Spleen (tissue), 11 donors: Measurements from ENCODE around the gene LRP1-AS. TPM values are rescaled to one million over a fixed set of nuclear protein-coding genes. Genes with fewer than 3 reads are reported as not detected.

Source experiments
- DNase-seq: peaks from one replicate; pipeline ENCODE4 v3.0.0-alpha.2; 2020
- H3K27ac ChIP-seq, 8 donors: fragments of 200-600 bp; sonication (generic) in 7 of 8; 1 replicate in 4 of 8; 2 replicates in 4 of 8; pipeline versions ENCODE4 v1.5.0 to v1.8.0; 2016 to 2021; ENCODE audit warnings: inconsistent platforms in 4 of 8, mild to moderate bottlenecking in 4 of 8, moderate library complexity in 1 of 8
- H3K27me3 ChIP-seq, 7 donors: fragments of 200-600 bp; sonication (generic) in 6 of 7; replicated peaks in 1 of 7; 1 replicate in 4 of 7; 2 replicates in 3 of 7; pipeline versions ENCODE4 v1.5.0 to v1.8.0; 2016 to 2021; ENCODE audit warnings: inconsistent platforms in 3 of 7, mild to moderate bottlenecking in 1 of 7
- H3K36me3 ChIP-seq, 6 donors: fragments of 200-600 bp; sonication (generic) in 5 of 6; 1 replicate in 4 of 6; 2 replicates in 2 of 6; pipeline versions ENCODE4 v1.5.0 to v1.8.0; 2016 to 2021; ENCODE audit warnings: inconsistent platforms in 2 of 6
- H3K4me1 ChIP-seq, 6 donors: fragments of 200-600 bp; sonication (generic) in 5 of 6; 1 replicate in 3 of 6; 2 replicates in 3 of 6; pipeline versions ENCODE4 v1.5.0 to v1.8.0; 2016 to 2021; ENCODE audit warnings: inconsistent platforms in 3 of 6
- H3K4me3 ChIP-seq, 8 donors: fragments of 200-600 bp; sonication (generic) in 7 of 8; 1 replicate in 4 of 8; 2 replicates in 4 of 8; pipeline versions ENCODE4 v1.5.0 to v1.8.0; 2016 to 2021; ENCODE audit warnings: inconsistent platforms in 4 of 8, mild to moderate bottlenecking in 4 of 8, moderate library complexity in 2 of 8
- H3K9me3 ChIP-seq, 8 donors: fragments of 200-600 bp; sonication (generic) in 7 of 8; 1 replicate in 4 of 8; 2 replicates in 4 of 8; pipeline versions ENCODE4 v1.5.0 to v1.8.0; 2016 to 2021; ENCODE audit warnings: inconsistent platforms in 4 of 8
- CTCF ChIP-seq, 11 experiments: fragments of 200-600 bp in 7 of 11; fragments of 450-650 bp in 4 of 11; sonication (generic) in 4 of 11; IDR thresholded peaks in 8 of 11; conservative IDR thresholded peaks in 3 of 11; 1 replicate in 7 of 11; 2 replicates in 4 of 11; pipeline versions ENCODE4 v1.4.0 to v1.8.0; 2016 to 2021; ENCODE audit warnings: antibody characterized with exemption in 11 of 11, inconsistent platforms in 4 of 11, mild to moderate bottlenecking in 1 of 11
- POLR2A ChIP-seq, 3 donors: fragments of 450-650 bp; IDR thresholded peaks; one replicate each; pipeline ENCODE4 v1.5.1; 2017; ENCODE audit warnings: antibody characterized with exemption in 3 of 3, mild to moderate bottlenecking in 1 of 3
- POLR2AphosphoS5 ChIP-seq, 3 donors: sonication (generic); formaldehyde crosslinking; IDR thresholded peaks; one replicate each; pipeline ENCODE4 v1.5.1; 2017; ENCODE audit warnings: antibody characterized with exemption in 3 of 3
- WGBS, 5 donors: extraction: QIAGEN DNeasy Blood & Tissue Kit in 3 of 5; methylation state at CpG; one replicate each; pipeline versions ENCODE4 v1.1.5 to v1.1.7; 2013 to 2018; 5-methylcytosine and 5-hydroxymethylcytosine counted together
- intact Hi-C: fragments of 100-400 bp; cut with DNase I; formaldehyde crosslinking; loops from one replicate; pipeline ENCODE4 v1.15.0; 2023; ENCODE audit warnings: low total_unique reads
- polyA plus RNA-seq, 3 donors: library from polyadenylated mRNA; stranded (reverse); fragments of 200-250 nt; gene quantifications; one replicate each; pipeline ENCODE4 v1.2.1, GENCODE V29; 2013
- total RNA-seq, 7 donors: library from RNA; depleted of rRNA in 3 of 7; stranded (reverse); fragments of >200 nt in 3 of 7; fragmentation: NEBNext Ultra II Directional in 4 of 7; extraction: Animal tissue kit (Norgen Biotek cat#: 25700) in 4 of 7; gene quantifications; one replicate each; pipeline versions ENCODE4 v1.1.0 to v1.2.1, GENCODE V29; 2016 to 2021
- donor health status: healthy with polysubstance abuse.
- donor health status: DM: no; HTN: no; CAD: no; lungs with moderate emphysema.
- donor health status: DM: no; HTN: no; CAD: no.
- donor health status: Bipolar disorder and iron deficiency.
- donor health status: healthy.
- donor health status: DM: no; HTN: no; CAD: no.
- donor health status: DM: yes; HTN: yes; CAD: no.

The LRP1-AS gene
- total and polyA plus RNA-seq, 10 donors, result not detected

GRCh38 chr12:57187222-57188089 is 40.0 kb upstream of the LRP1-AS start:
- Histone ChIP-seq H3K36me3 (peaks cover 0 to 94% (median 16%) of the 10 kb centered on the region in 6 donors), H3K27ac (no peak overlapping the region), H3K27me3 (no peaks in the 10 kb centered on the region), H3K9me3 (no peaks in the 10 kb centered on the region), H3K4me1 (peaks cover 0 to 6% (median 0%) of the 10 kb centered on the region in 6 donors), H3K4me3 (no peak overlapping the region)
- TF ChIP-seq CTCF (IDR thresholded peaks at IDR 0.05 in 8 of 11, conservative IDR thresholded peaks at IDR 0.05 in 3 of 11), result no peak
- TF ChIP-seq POLR2A (IDR thresholded peaks at IDR 0.05), result no peak
- TF ChIP-seq POLR2AphosphoS5 (IDR thresholded peaks at IDR 0.05), result peak in 1 of 3 donors; percentile 41
- intact Hi-C loops, result no loop called here
- no peak for DNase-seq
- WGBS, 5 donors, result 79 to 85% (median 81%) methylated on average over 13 to 21 of the region's 21 CpGs

- Histone ChIP-seq H3K27ac (no peak overlapping the region), H3K4me1 (peaks cover 0 to 6% (median 0%) of the 10 kb centered on the region in 6 donors), H3K9me3 (no peaks in the 10 kb centered on the region), H3K4me3 (no peak overlapping the region), H3K27me3 (no peaks in the 10 kb centered on the region), H3K36me3 (peaks cover 0 to 85% (median 16%) of the 10 kb centered on the region in 6 donors)
- intact Hi-C loops, result no loop called here
- TF ChIP-seq POLR2AphosphoS5 (IDR thresholded peaks at IDR 0.05) (no peak), POLR2A (IDR thresholded peaks at IDR 0.05) (no peak), CTCF (IDR thresholded peaks at IDR 0.05 in 8 of 11, conservative IDR thresholded peaks at IDR 0.05 in 3 of 11) (no peak)
- 79 to 88% (median 82%) methylated on average over 4 to 12 of the region's 12 CpGs for WGBS, 5 donors
- no peak for DNase-seq
Measured at GRCh38 chr12:57185906-57186508, 38.6 kb upstream of the LRP1-AS start.

- peaks cover 0 to 85% (median 16%) of the 10 kb centered on the region in 6 donors for H3K36me3 ChIP-seq
- no peak overlapping the region for H3K4me3 ChIP-seq
- WGBS, 5 donors, result 90 to 97% (median 91%) methylated on average over 7 to 25 of the region's 25 CpGs
- TF ChIP-seq POLR2A (IDR thresholded peaks at IDR 0.05), result no peak
- peak in 1 of 3 donors; percentile 33 for TF ChIP-seq POLR2AphosphoS5 (IDR thresholded peaks at IDR 0.05)
- no peak overlapping the region for H3K27ac ChIP-seq
- intact Hi-C loops, result no loop called here
- no peaks in the 10 kb centered on the region for H3K27me3 ChIP-seq
- peaks cover 0 to 6% (median 0%) of the 10 kb centered on the region in 6 donors for H3K4me1 ChIP-seq
- DNase-seq, result no peak
- H3K9me3 ChIP-seq, result no peaks in the 10 kb centered on the region
Measured at GRCh38 chr12:57185403-57185802, 38.0 kb upstream of the LRP1-AS start.

GRCh38 chr12:57183939-57184725 is 36.7 kb upstream of the LRP1-AS start:
- H3K4me1 ChIP-seq, result peaks cover 0 to 6% (median 0%) of the 10 kb centered on the region in 6 donors
- DNase-seq, result no peak
- H3K9me3 ChIP-seq, result no peaks in the 10 kb centered on the region
- TF ChIP-seq POLR2AphosphoS5 (IDR thresholded peaks at IDR 0.05) (no peak), POLR2A (IDR thresholded peaks at IDR 0.05) (no peak), CTCF (IDR thresholded peaks at IDR 0.05 in 8 of 11, conservative IDR thresholded peaks at IDR 0.05 in 3 of 11) (no peak)
- intact Hi-C loops, result loop anchor here (5.0 kb wide), 1 partner anchor 62 kb away; no protein-coding TSS in a partner anchor
- H3K36me3 ChIP-seq, result peaks cover 0 to 85% (median 16%) of the 10 kb centered on the region in 6 donors
- no peak overlapping the region for H3K4me3 ChIP-seq
- 91 to 93% (median 92%) methylated on average over 8 to 22 of the region's 22 CpGs for WGBS, 5 donors
- no peak overlapping the region for H3K27ac ChIP-seq
- H3K27me3 ChIP-seq, result no peaks in the 10 kb centered on the region
